SW 1271 (cell line): ENCODE data around the gene EML6.
"Not testable (repeated sequence)": the region's sequence is repeated elsewhere in the genome, so short reads cannot be mapped to it uniquely, and the experiment has no call there.

Experiments used
- DNase-seq, 2 experiments: peaks; one replicate each; lab custom pipeline; 2025; lab: John Stamatoyannopoulos, UW

The EML6 gene

DNA sequence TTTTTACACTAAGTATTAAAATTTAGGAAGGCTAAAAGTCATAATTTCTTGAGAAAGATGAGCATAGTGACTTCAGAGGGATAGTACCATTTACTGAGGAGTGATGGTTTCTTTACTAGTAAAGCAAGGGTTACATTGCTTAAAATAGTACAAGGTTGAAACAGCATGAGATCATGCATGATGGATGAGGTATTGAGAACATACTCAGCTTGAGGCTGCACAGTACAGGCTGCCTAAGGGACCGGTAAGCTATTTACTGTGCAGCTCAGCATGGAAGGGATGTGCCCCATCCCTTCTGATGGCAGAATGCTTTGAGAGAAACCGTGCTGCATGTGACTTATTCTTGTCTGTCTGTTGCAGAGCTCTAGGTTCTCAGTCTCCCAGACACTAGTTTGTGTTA is 122.1 kb downstream of the EML6 start:
- DNase-seq: no peak

GRCh38 chr2:54850171-54851122 is 127.0 kb downstream of the EML6 start:
- DNase-seq: no peak

DNA sequence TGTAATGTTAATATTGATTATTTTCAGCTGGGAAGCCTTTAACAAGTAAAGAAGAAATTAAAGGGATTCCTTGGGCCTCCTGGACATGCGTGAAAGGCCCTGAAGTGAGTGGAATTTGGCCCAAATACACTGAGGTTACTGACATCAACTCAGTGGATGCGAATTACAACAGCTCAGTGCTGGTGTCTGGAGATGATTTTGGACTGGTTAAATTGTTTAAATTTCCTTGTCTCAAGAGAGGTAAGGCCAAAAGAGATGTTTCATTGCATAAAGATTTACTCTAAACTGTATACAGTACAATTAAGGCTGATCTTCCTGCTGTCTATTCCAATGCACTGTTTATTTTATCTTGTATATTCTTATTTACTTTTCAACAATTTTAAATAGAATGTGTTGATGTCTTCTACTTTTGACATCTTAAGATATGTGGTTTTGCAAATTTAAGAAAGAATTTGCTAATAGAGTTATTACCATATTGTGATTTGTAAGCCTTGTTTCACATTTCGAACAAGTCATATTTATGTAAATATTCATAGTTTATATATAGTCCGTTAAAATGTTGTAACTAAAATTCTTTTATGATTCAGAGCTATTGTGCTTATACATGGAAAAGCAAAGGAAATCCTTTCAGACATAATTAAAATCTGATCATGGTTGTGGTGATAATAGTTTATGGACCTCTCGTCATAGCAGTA is 130.3 kb downstream of the EML6 start:
- DNase-seq: no peak

DNA sequence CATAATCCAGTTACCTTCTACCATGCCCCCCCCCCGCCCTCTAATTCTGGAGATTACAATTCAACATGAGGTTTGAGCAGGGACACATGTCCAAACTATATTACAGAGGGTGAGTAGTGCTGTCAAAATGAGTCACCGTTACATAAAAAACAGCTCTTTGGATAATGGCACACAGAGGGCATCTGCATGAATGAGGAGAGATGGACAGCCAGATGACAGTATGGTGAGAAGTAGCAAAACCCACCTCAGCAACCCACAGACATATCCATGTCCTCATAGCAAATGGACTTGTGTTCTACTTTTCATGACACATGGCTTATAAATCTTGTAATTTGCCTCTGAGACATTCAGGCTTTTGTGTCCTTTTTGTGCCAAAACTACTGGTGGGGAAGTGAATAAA is 132.0 kb downstream of the EML6 start:
- DNase-seq: no peak

DNA sequence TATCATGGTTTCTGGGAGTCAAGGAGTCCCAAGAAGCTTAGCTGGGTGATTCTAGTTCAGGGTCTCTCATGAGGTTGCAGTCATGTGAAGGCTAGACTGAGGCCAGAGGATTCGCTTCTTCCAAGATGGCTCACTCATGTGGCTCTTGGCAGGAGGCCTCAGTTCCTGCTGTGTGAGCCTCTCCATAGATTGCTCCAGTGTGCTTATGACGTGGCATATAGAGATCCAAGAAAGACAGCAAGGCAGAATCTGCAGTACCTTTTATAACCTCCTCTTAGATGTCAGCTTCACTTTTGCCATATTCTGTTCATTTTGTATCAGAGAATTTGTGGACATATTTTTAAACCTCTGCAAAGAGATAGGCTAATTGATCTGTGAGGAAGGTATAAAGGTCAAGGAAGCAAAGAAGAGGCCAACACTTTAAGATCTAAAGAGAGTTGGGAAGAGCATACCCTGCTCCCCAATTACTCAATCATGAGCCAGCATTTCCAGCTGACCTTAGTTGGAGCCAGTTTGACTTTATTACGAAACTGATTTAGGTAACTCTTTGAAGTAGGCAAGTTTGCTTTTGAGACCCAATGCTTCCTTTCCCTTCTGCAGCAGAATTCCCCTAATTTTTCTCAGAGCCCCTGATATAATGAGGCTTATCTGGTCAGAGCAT is 134.7 kb downstream of the EML6 start:
- DNase-seq: no peak

DNA sequence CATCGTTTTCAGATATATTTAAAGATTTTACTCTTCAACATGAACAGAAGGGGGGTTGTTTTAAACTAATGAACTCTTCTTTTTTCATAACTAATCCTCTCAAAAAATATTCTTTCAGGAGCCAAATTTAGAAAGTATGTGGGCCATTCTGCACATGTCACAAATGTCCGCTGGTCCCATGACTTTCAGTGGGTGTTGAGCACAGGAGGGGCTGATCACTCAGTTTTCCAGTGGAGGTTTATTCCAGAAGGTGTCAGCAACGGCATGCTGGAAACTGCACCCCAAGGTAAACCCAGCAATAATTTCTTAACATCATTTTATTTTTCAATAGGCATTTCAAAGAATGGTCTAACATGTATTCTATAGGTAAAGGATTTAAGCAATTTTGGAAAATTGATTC is 136.0 kb downstream of the EML6 start:
- DNase-seq: no peak

GRCh38 chr2:54859997-54860701 is 136.7 kb downstream of the EML6 start:
- DNase-seq: no peak

DNA sequence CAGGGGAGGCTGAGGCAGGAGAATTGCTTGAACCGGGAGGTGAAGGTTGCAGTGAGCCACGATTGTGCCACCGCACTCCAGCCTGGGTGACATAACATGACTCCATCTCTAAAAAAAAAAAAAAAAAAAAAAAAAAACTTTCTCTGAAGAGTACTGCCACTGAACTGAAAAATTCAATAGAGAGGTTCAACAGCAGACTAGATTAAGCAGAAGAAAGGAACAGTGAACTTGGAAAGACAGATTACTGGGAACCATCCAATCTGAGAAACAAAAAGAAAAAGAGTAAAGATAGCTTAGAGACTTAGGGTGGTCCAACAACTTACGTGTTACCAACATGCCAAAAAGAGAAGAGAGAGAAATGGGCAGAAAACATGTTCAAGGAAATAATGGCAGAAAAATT is 138.8 kb downstream of the EML6 start:
- DNase-seq: no peak

DNA sequence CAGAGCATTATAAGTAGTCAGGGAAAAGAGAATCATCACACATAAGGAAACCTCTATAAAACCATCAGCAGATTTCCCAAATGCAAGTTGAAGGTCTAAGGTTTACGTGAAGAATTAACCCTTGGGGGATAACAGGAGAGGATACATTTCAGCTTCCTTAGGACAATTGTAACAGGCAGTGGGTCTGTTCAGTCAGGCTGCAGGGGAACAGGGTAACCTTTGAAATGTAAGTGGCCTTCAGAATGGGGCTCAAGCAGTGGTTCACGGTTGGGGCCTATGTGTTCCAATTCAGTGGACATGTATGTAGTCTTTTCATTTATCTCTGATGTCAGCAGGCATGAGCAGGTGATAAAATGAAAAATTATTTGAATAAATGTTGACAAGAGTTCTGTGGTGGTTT is 139.3 kb downstream of the EML6 start:
- no peak for DNase-seq

GRCh38 chr2:54863660-54864059 is 140.2 kb downstream of the EML6 start:
- DNase-seq: no peak

GRCh38 chr2:54864096-54864495 is 140.6 kb downstream of the EML6 start:
- DNase-seq: no peak

DNA sequence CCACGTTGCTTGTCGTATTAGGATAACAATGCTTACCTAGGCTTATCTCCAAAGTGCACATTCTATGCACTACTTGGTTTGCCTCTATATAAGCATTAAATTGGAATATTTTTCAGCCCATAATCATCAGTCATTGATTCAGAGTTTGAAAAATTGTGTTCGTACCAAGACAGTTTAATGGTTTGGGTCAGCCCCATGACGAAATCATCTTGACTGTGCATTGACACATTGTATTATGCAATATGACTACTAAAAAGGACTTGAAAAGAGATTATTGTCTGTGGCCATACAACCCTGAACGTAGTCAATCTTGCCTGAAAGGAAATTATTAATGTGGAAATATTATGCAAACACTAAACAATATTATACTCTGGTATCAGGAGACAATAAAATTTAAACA is 141.3 kb downstream of the EML6 start:
- DNase-seq: no peak

- no peak for DNase-seq
Measured at GRCh38 chr2:54866179-54866578, 142.7 kb downstream of the EML6 start.

- no peak for DNase-seq
Measured at GRCh38 chr2:54866868-54867267, 143.4 kb downstream of the EML6 start.

GRCh38 chr2:54867457-54867856 is 144.0 kb downstream of the EML6 start:
- no peak for DNase-seq

DNA sequence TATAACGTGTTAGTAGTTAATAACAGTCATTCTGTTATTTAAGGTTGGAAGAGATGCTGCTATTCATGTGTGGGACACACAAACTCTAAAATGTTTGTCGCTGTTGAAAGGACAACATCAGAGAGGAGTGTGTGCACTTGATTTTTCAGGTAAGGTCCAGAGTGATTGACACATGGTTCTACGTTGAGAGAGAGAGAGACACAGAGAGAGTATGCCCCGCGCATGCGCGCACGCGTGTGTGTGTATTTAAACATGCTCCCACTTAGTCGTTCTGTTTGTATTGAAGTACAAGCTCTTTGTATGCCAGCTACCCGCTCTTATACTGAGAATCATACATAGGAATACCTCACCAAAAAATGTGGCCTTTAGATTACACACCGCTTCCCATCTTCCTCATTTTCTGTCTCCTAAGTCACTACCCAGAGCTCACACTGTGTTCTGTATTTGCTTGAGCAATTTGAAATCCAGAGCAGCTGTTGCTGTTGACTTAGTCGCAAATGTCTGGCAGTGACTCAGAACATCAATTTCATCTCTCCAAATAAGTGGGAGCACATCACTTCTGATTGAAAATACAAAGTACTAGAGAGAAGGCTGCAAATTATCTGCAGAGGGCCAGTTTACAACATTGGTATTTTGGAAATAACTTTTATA is 148.1 kb downstream of the EML6 start:
- no peak for DNase-seq

GRCh38 chr2:54872780-54873179 is 149.3 kb downstream of the EML6 start:
- no peak for DNase-seq

- DNase-seq: not testable (repeated sequence)
Measured at GRCh38 chr2:54873236-54873635, 149.8 kb downstream of the EML6 start.

- no peak for DNase-seq
Measured at GRCh38 chr2:54876764-54877163, 153.3 kb downstream of the EML6 start.

DNA sequence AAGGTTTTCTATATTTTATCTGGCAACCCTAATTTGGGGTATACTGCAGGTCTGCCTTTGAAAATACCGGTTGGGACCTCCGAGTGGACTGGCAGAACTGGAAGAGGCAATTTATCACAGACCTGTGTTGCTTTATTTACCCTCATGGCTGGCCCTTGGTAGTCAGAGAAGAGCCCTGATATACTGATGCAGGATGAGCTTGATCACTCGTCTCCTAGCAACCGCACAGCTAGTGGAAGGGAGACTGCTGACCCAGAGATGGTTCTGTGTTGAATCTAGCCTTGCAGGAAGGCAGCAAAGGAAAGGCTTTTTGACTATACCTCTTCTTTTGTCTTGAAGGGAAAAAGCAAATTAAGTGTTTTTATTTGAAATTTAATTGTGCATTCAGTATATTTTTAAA is 154.7 kb downstream of the EML6 start:
- DNase-seq: no peak

GRCh38 chr2:54879032-54879431 is 155.6 kb downstream of the EML6 start:
- no peak for DNase-seq
